ENCODE data around the gene TSPAN11. TPM values are rescaled to one million over a fixed set of nuclear protein-coding genes. Genes with fewer than 3 reads are reported as not detected.

The TSPAN11 gene
- total and polyA plus RNA-seq, 12 donors = 0.30 to 6.2 (median 1.2) TPM

- Histone ChIP-seq H3K9me3 (replicated peaks in 1 of 3) (no peaks in the 10 kb centered on the region), H3K4me1 (replicated peaks in 1 of 2) (no peaks in the 10 kb centered on the region)
Measured at GRCh38 chr12:30942486-30942885, 15.9 kb downstream of the TSPAN11 start.

GRCh38 chr12:30942936-30943335 lies 16.4 kb downstream of the TSPAN11 start:
- intact Hi-C loops (cut with DNase I) = no loop called here
- H3K36me3 ChIP-seq (replicated peaks in 1 of 2) = no peaks in the 10 kb centered on the region
- no peaks in the 10 kb centered on the region for H3K27me3 ChIP-seq
- WGBS, 4 donors = 73 to 84% (median 80%) methylated on average over 7 of the region's 7 CpGs
- DNase-seq = no peak
- no peaks in the 10 kb centered on the region for H3K4me1 ChIP-seq (replicated peaks in 1 of 2)
- no peak overlapping the region for H3K27ac ChIP-seq
- no peak overlapping the region for H3K4me3 ChIP-seq
- no peak for TF ChIP-seq CTCF (IDR thresholded peaks at IDR 0.05)
- H3K9me3 ChIP-seq (replicated peaks in 1 of 3) = no peaks in the 10 kb centered on the region

More at GRCh38 chr12:30942486-30942885, 15.9 kb downstream of the TSPAN11 start:
- Histone ChIP-seq H3K27me3 (no peaks in the 10 kb centered on the region), H3K27ac (no peak overlapping the region), H3K36me3 (replicated peaks in 1 of 2) (no peaks in the 10 kb centered on the region), H3K4me3 (no peak overlapping the region)
- intact Hi-C loops (cut with DNase I) = no loop called here
- TF ChIP-seq CTCF (IDR thresholded peaks at IDR 0.05) (no peak), POLR2A (IDR thresholded peaks at IDR 0.05) (no peak)
- DNase-seq = no peak
- 50 to 75% (median 62%) methylated on average over 1 of the region's 1 CpG for WGBS, 4 donors

GRCh38 chr12:30945443-30946164 lies 19.1 kb downstream of the TSPAN11 start:
- intact Hi-C loops (cut with DNase I) = no loop called here
- Histone ChIP-seq H3K36me3 (replicated peaks in 1 of 2) (no peaks in the 10 kb centered on the region), H3K9me3 (replicated peaks in 1 of 3) (no peaks in the 10 kb centered on the region), H3K27me3 (no peaks in the 10 kb centered on the region), H3K4me3 (no peak overlapping the region), H3K27ac (no peak overlapping the region), H3K4me1 (replicated peaks in 1 of 2) (no peaks in the 10 kb centered on the region)
- DNase-seq = no peak
- WGBS, 4 donors = 84 to 88% (median 86%) methylated on average over 11 of the region's 11 CpGs
- no peak for TF ChIP-seq POLR2A (IDR thresholded peaks at IDR 0.05)
- TF ChIP-seq CTCF (IDR thresholded peaks at IDR 0.05) = no peak

- intact Hi-C loops (cut with DNase I) = no loop called here
- no peaks in the 10 kb centered on the region for H3K36me3 ChIP-seq (replicated peaks in 1 of 2)
- H3K4me3 ChIP-seq = no peak overlapping the region
- H3K27me3 ChIP-seq = no peaks in the 10 kb centered on the region
- TF ChIP-seq POLR2A (IDR thresholded peaks at IDR 0.05) = no peak
- TF ChIP-seq CTCF (IDR thresholded peaks at IDR 0.05) = no peak
- no peak for DNase-seq
- 73 to 80% (median 77%) methylated on average over 6 of the region's 6 CpGs for WGBS, 4 donors
- H3K9me3 ChIP-seq (replicated peaks in 1 of 3) = no peaks in the 10 kb centered on the region
- H3K4me1 ChIP-seq (replicated peaks in 1 of 2) = no peaks in the 10 kb centered on the region
- H3K27ac ChIP-seq = no peak overlapping the region
Measured at GRCh38 chr12:30952015-30952414, 25.5 kb downstream of the TSPAN11 start.

All from adrenal gland (tissue), 12 donors.